Naive thymus-derived CD4-positive, alpha-beta T cell (primary cell): ENCODE measurements around the gene IZUMO2. TPM values are rescaled to one million over a fixed set of nuclear protein-coding genes. Genes with fewer than 3 reads are reported as not detected.

ENCODE experiments used
- ATAC-seq: fragments of 150-1000 bp; cut with Tn5 transposase; 2 replicates; pipeline ENCODE4 v1.10.0; 2021; ENCODE audit warnings: mild to moderate bottlenecking, moderate library complexity
- CTCF ChIA-PET: fragments of 350-600 bp; sonication (Branson Sonifier 250); formaldehyde crosslinking; loops from one replicate; lab custom pipeline; 2021; ENCODE audit warnings: antibody characterized with exemption; lab: Charles Lee
- POLR2A ChIA-PET: fragments of 350-600 bp; sonication (Branson Sonifier 250); formaldehyde crosslinking; loops from one replicate; lab custom pipeline; 2021; ENCODE audit warnings: antibody characterized with exemption, inconsistent platforms; lab: Charles Lee
- DNase-seq, 9 donors: peaks; one replicate each; pipeline versions ENCODE4 v3.0.0 to v3.0.0-alpha.2; 2020 to 2022; ENCODE audit warnings: mixed read lengths in 1 of 9
- H3K27ac ChIP-seq: one replicate; pipeline ENCODE4 v1.7.0; 2013; ENCODE audit warnings: mild to moderate bottlenecking, low read depth, low read length, moderate library complexity
- H3K27me3 ChIP-seq, 2 donors: one replicate each; pipeline ENCODE4 v1.7.0; 2013; ENCODE audit warnings: low read length in 2 of 2, mild to moderate bottlenecking in 2 of 2, moderate library complexity in 2 of 2; ENCODE audit not compliant: control insufficient read depth in 2 of 2, insufficient read depth in 2 of 2
- H3K36me3 ChIP-seq, 3 experiments: 1 replicate in 2 of 3; 2 replicates in 1 of 3; pipeline ENCODE4 v1.7.0; 2013; ENCODE audit warnings: low read length in 3 of 3, mild to moderate bottlenecking in 3 of 3, moderate library complexity in 1 of 3; ENCODE audit not compliant: insufficient read depth in 3 of 3, control insufficient read depth in 2 of 3
- H3K4me1 ChIP-seq, 2 donors: one replicate each; pipeline ENCODE4 v1.7.0; 2013; ENCODE audit warnings: low read length in 2 of 2, mild to moderate bottlenecking in 2 of 2, moderate library complexity in 1 of 2; ENCODE audit not compliant: control insufficient read depth in 2 of 2, insufficient read depth in 2 of 2
- H3K4me3 ChIP-seq: 2 replicates; pipeline ENCODE4 v1.7.0; 2013; ENCODE audit warnings: mild to moderate bottlenecking, low read length
- H3K9me3 ChIP-seq, 3 experiments: 1 replicate in 2 of 3; 2 replicates in 1 of 3; pipeline ENCODE4 v1.7.0; 2013; ENCODE audit warnings: low read length in 3 of 3; ENCODE audit not compliant: control insufficient read depth in 2 of 3
- H3K27ac Mint-ChIP-seq, 9 donors: one replicate each; pipeline ENCODE4 v1.8.0; 2020 to 2022; ENCODE audit warnings: mixed read lengths in 9 of 9, mild to moderate bottlenecking in 8 of 9, moderate library complexity in 5 of 9, inconsistent platforms in 2 of 9
- H3K27me3 Mint-ChIP-seq, 5 donors: one replicate each; pipeline ENCODE4 v1.8.0; 2021 to 2022; ENCODE audit warnings: mixed read lengths in 5 of 5, mild to moderate bottlenecking in 1 of 5
- H3K36me3 Mint-ChIP-seq, 5 donors: one replicate each; pipeline ENCODE4 v1.8.0; 2020 to 2022; ENCODE audit warnings: mixed read lengths in 5 of 5, mild to moderate bottlenecking in 3 of 5, inconsistent platforms in 1 of 5
- H3K4me1 Mint-ChIP-seq, 7 donors: one replicate each; pipeline ENCODE4 v1.8.0; 2020 to 2022; ENCODE audit warnings: mixed read lengths in 7 of 7, mild to moderate bottlenecking in 3 of 7, inconsistent platforms in 1 of 7
- H3K4me3 Mint-ChIP-seq, 10 donors: one replicate each; pipeline ENCODE4 v1.8.0; 2020 to 2022; ENCODE audit warnings: mild to moderate bottlenecking in 10 of 10, mixed read lengths in 10 of 10, moderate library complexity in 6 of 10, inconsistent platforms in 2 of 10
- H3K9me3 Mint-ChIP-seq, 11 donors: one replicate each; pipeline ENCODE4 v1.8.0; 2020 to 2022; ENCODE audit warnings: mixed read lengths in 11 of 11, mild to moderate bottlenecking in 4 of 11, inconsistent platforms in 1 of 11, moderate library complexity in 1 of 11
- intact Hi-C, 2 donors: fragments of 100-400 bp; cut with micrococcal nuclease; formaldehyde crosslinking; loops; one replicate each; pipeline ENCODE4 v1.15.1; 2023
- polyA plus RNA-seq, 2 donors: library from polyadenylated mRNA; unstranded; fragments of 300-500 nt; fragmentation: Illumina TruSeq; gene quantifications; one replicate each; pipeline ENCODE4 v1.2.3, GENCODE V29; 2021
- total RNA-seq, 6 experiments: library from RNA in 5 of 6; stranded (reverse) in 5 of 6; gene quantifications; 1 replicate in 5 of 6; 2 replicates in 1 of 6; pipeline ENCODE4 v1.2.3 and lab custom pipeline; 2021 to 2026

The IZUMO2 gene
- total and polyA plus RNA-seq, 7 experiments from 2014 or later = not detected

GRCh38 chr19:50171752-50172151 lies 8.7 kb upstream of the IZUMO2 start:
- intact Hi-C loops = no loop called here
- Mint-ChIP-seq H3K36me3 (peaks cover 0 to 3% (median 0%) of the 10 kb centered on the region in 5 donors), H3K27ac (no peak overlapping the region), H3K9me3 (peaks cover 0 to 7% (median 1%) of the 10 kb centered on the region in 11 donors), H3K27me3 (peaks cover 0 to 36% (median 22%) of the 10 kb centered on the region in 5 donors), H3K4me1 (peaks cover 0 to 2% (median 0%) of the 10 kb centered on the region in 7 donors), H3K4me3 (no peak overlapping the region)
- Histone ChIP-seq H3K9me3 (no peaks in the 10 kb centered on the region), H3K27ac (no peak overlapping the region), H3K4me1 (no peaks in the 10 kb centered on the region), H3K4me3 (no peak overlapping the region), H3K36me3 (no peaks in the 10 kb centered on the region), H3K27me3 (no peaks in the 10 kb centered on the region)
- DNase-seq (no peak), ATAC-seq (no peak)
- CTCF ChIA-PET = no interaction called here
- POLR2A ChIA-PET = no interaction called here

DNA sequence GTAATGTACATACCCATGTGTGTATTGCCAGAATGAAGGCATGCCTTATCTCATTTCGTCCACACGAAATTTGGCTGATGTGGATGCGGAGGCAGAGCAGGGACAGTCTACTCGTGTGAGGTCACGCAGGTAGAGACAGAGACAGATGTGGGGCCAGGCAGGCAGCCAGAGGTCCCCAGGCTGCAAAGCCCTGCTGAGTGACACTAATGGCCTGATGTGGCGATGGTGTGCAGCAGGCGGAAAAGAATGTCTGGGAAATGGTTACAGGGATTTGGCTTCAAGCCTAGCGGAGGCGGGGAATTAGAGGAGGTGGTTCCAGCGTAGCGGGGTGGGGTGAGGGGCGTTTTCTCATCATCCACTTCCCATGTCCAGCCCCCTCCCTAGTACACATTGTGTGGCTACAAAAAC lies 4.2 kb upstream of the IZUMO2 start:
- no peaks in the 10 kb centered on the region for H3K4me1 ChIP-seq
- DNase-seq = no peak
- no peak for ATAC-seq
- ChIA-PET POLR2A (no interaction called here), CTCF (no interaction called here)
- Mint-ChIP-seq H3K4me1 (peaks cover 0 to 2% (median 0%) of the 10 kb centered on the region in 7 donors), H3K27ac (no peak overlapping the region), H3K27me3 (peaks cover 0 to 42% (median 35%) of the 10 kb centered on the region in 5 donors), H3K4me3 (no peak overlapping the region), H3K9me3 (peaks cover 0 to 3% (median 0%) of the 10 kb centered on the region in 11 donors), H3K36me3 (no peaks in the 10 kb centered on the region)
- H3K27me3 ChIP-seq = no peaks in the 10 kb centered on the region
- intact Hi-C loops = no loop called here
- no peak overlapping the region for H3K4me3 ChIP-seq
- H3K36me3 ChIP-seq = no peaks in the 10 kb centered on the region
- H3K9me3 ChIP-seq = no peaks in the 10 kb centered on the region
- H3K27ac ChIP-seq = no peak overlapping the region

DNA sequence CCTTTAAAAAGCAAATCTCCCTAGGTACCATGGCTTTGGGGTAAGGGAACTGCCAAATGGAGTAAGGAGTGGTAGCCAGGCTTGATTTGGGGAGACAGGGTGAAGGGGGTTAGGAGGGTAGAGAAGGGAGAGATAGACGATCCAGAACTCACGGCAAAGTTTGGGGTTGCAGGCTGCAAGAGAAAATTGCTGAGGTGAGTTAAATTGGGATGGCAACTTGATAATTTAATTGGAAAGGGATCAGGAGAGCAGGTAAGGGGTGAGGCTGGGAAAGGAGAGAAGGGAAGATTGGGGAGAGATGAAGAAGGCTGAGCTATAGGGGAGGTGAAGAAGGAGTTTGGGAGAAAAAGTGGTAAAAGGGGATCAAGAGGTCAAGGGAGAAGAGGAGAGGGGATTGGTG lies 4.0 kb downstream of the IZUMO2 start:
- peaks cover 0 to 27% (median 10%) of the 10 kb centered on the region in 11 donors for H3K9me3 Mint-ChIP-seq
- DNase-seq (no peak), ATAC-seq (no peak)
- H3K27me3 ChIP-seq = no peaks in the 10 kb centered on the region
- no peaks in the 10 kb centered on the region for H3K4me1 ChIP-seq
- CTCF ChIA-PET = interaction anchor here (2.0 kb wide), 1 partner anchor 11 kb away, joined by 4 read pairs; no protein-coding TSS in a partner anchor
- H3K36me3 ChIP-seq = no peaks in the 10 kb centered on the region
- peaks cover 0 to 33% (median 26%) of the 10 kb centered on the region in 5 donors for H3K27me3 Mint-ChIP-seq
- no peak overlapping the region for H3K4me3 ChIP-seq
- intact Hi-C loops = no loop called here
- peaks cover 0 to 11% (median 0%) of the 10 kb centered on the region in 3 experiments for H3K9me3 ChIP-seq
- no peak overlapping the region for H3K27ac ChIP-seq
- H3K4me1 Mint-ChIP-seq = peaks cover 0 to 6% (median 0%) of the 10 kb centered on the region in 7 donors
- H3K36me3 Mint-ChIP-seq = peaks cover 0 to 8% (median 0%) of the 10 kb centered on the region in 5 donors
- no peak overlapping the region for H3K27ac Mint-ChIP-seq
- H3K4me3 Mint-ChIP-seq = no peak overlapping the region
- POLR2A ChIA-PET = no interaction called here

DNA sequence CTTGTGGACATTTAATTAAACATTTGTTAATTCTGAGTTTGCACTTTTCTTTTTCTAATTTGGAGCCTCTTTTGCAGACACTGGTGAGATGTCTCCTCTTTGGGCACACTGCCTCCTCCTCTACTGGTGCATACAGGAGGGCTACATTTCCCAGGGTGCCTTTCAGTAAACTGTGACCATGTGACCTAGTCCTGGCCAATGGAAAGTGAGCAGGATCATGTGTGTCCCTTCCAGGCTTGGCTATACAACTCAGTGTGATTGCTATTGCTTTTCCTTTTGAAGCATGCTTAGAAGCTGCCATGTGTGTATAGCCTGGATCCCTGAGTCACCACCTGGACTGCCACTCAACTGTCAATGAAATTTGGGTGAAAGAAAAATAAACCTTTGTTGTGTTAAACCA lies 4.5 kb downstream of the IZUMO2 start:
- intact Hi-C loops = no loop called here
- no peak overlapping the region for H3K27ac Mint-ChIP-seq

GRCh38 chr19:50155520-50156109 lies 7.5 kb downstream of the IZUMO2 start:
- DNase-seq (no peak), ATAC-seq (no peak)
- peaks cover 0 to 49% (median 37%) of the 10 kb centered on the region in 5 donors for H3K27me3 Mint-ChIP-seq
- Histone ChIP-seq H3K4me1 (no peaks in the 10 kb centered on the region), H3K27ac (no peak overlapping the region), H3K36me3 (no peaks in the 10 kb centered on the region), H3K4me3 (no peak overlapping the region), H3K27me3 (no peaks in the 10 kb centered on the region), H3K9me3 (peaks cover 0 to 11% (median 0%) of the 10 kb centered on the region in 3 experiments)
- peaks cover 0 to 8% (median 0%) of the 10 kb centered on the region in 5 donors for H3K36me3 Mint-ChIP-seq
- no peak overlapping the region for H3K27ac Mint-ChIP-seq
- CTCF ChIA-PET = no interaction called here
- H3K4me3 Mint-ChIP-seq = no peak overlapping the region
- peaks cover 0 to 27% (median 10%) of the 10 kb centered on the region in 11 donors for H3K9me3 Mint-ChIP-seq
- H3K4me1 Mint-ChIP-seq = peaks cover 0 to 6% (median 0%) of the 10 kb centered on the region in 7 donors
- POLR2A ChIA-PET = no interaction called here
- intact Hi-C loops = no loop called here

More for the DNA sequence above, 4.5 kb downstream of the IZUMO2 start:
- ATAC-seq = no peak
- H3K4me3 Mint-ChIP-seq = no peak overlapping the region
- H3K27me3 ChIP-seq = no peaks in the 10 kb centered on the region
- H3K9me3 Mint-ChIP-seq = peaks cover 0 to 27% (median 10%) of the 10 kb centered on the region in 11 donors
- no peak overlapping the region for H3K27ac ChIP-seq
- H3K27me3 Mint-ChIP-seq = peaks cover 0 to 37% (median 29%) of the 10 kb centered on the region in 5 donors
- no peaks in the 10 kb centered on the region for H3K4me1 ChIP-seq
- no peak for DNase-seq
- H3K36me3 ChIP-seq = no peaks in the 10 kb centered on the region
- POLR2A ChIA-PET = no interaction called here
- CTCF ChIA-PET = interaction anchor here (2.0 kb wide), 1 partner anchor 10 kb away, joined by 4 read pairs; no protein-coding TSS in a partner anchor
- H3K36me3 Mint-ChIP-seq = peaks cover 0 to 8% (median 0%) of the 10 kb centered on the region in 5 donors
- H3K9me3 ChIP-seq = peaks cover 0 to 11% (median 0%) of the 10 kb centered on the region in 3 experiments
- peaks cover 0 to 6% (median 0%) of the 10 kb centered on the region in 7 donors for H3K4me1 Mint-ChIP-seq
- no peak overlapping the region for H3K4me3 ChIP-seq

GRCh38 chr19:50154529-50154928 lies 8.6 kb downstream of the IZUMO2 start:
- no peak for DNase-seq
- Mint-ChIP-seq H3K27me3 (peaks cover 0 to 53% (median 42%) of the 10 kb centered on the region in 5 donors), H3K9me3 (peaks cover 0 to 23% (median 8%) of the 10 kb centered on the region in 11 donors), H3K4me1 (peaks cover 0 to 6% (median 0%) of the 10 kb centered on the region in 7 donors), H3K4me3 (no peak overlapping the region), H3K27ac (peak overlapping the region in 1 of 9 donors; percentile 11), H3K36me3 (peaks cover 0 to 8% (median 0%) of the 10 kb centered on the region in 5 donors)
- intact Hi-C loops = no loop called here
- no peaks in the 10 kb centered on the region for H3K4me1 ChIP-seq
- ChIA-PET CTCF (no interaction called here), POLR2A (no interaction called here)
- no peak overlapping the region for H3K4me3 ChIP-seq
- H3K36me3 ChIP-seq = no peaks in the 10 kb centered on the region
- no peak for ATAC-seq
- H3K27ac ChIP-seq = no peak overlapping the region
- H3K27me3 ChIP-seq = no peaks in the 10 kb centered on the region
- peaks cover 0 to 11% (median 0%) of the 10 kb centered on the region in 3 experiments for H3K9me3 ChIP-seq
